Measurements from ENCODE around the gene PEA15. TPM values are rescaled to one million over a fixed set of nuclear protein-coding genes. Genes with fewer than 3 reads are reported as not detected.

Gene PEA15
- total RNA-seq, 3 donors from 2014 or later, result 69.8 to 128 (median 127) TPM

DNA sequence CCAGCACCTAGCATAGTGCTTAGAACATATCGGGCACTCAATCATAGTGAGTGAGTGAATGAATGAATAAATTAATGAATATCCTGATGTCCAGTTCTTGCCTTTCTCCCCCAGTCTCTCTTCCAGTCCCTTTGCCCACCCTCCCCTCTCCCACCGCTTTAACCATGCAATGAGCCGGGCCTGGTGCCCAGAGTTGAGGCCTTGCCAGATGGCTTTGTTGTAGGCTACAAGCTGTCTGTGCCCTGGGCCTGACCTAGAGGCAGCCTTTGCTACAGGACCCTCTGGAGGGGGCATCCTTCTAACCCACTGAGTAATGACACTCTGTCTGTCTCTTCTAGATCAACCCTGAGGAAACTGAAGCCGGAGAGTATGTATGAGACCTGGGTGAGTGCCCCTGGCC is 8.0 kb upstream of the PEA15 start:
- TF ChIP-seq POLR2A (IDR thresholded peaks at IDR 0.05), result no peak
- TF ChIP-seq POLR2AphosphoS5 (IDR thresholded peaks at IDR 0.05), result no peak
- TF ChIP-seq, protein P1, sequence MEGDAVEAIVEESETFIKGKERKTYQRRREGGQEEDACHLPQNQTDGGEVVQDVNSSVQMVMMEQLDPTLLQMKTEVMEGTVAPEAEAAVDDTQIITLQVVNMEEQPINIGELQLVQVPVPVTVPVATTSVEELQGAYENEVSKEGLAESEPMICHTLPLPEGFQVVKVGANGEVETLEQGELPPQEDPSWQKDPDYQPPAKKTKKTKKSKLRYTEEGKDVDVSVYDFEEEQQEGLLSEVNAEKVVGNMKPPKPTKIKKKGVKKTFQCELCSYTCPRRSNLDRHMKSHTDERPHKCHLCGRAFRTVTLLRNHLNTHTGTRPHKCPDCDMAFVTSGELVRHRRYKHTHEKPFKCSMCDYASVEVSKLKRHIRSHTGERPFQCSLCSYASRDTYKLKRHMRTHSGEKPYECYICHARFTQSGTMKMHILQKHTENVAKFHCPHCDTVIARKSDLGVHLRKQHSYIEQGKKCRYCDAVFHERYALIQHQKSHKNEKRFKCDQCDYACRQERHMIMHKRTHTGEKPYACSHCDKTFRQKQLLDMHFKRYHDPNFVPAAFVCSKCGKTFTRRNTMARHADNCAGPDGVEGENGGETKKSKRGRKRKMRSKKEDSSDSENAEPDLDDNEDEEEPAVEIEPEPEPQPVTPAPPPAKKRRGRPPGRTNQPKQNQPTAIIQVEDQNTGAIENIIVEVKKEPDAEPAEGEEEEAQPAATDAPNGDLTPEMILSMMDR (IDR thresholded peaks at IDR 0.05), result no peak
- intact Hi-C loops (cut with DNase I; ENCODE audit: low total_unique reads), result loop anchor here (10.0 kb wide), 1 partner anchor 262 kb away; no protein-coding TSS in a partner anchor
- Histone ChIP-seq H3K36me3 (no peaks in the 10 kb centered on the region), H3K4me1 (peaks cover 0 to 6% of the 10 kb centered on the region in 2 donors), H3K27ac (no peak overlapping the region), H3K27me3 (no peaks in the 10 kb centered on the region), H3K9me3 (no peaks in the 10 kb centered on the region), H3K4me3 (no peak overlapping the region)
- no peak for DNase-seq (ENCODE audit: low spot score in 2 of 2)

DNA sequence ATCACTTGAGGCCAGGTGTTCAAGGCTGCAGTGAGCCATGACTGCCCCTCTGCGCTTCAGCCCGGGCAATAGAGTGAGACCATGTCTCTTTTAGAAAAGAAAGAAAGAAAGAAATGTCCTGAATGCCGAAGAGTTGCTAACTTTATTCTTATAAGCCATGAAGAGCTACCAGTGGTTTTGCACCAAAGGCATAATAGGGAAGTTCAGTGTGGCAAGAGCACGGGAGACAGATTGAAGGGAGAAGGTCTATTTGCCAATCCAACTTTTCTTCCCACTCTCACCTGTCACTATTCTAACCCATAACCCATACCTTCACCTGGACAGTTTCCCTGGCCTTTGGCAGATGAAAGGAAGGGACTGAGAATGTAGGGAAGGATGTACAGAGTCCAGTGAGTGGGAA is 4.4 kb upstream of the PEA15 start:
- intact Hi-C loops (cut with DNase I; ENCODE audit: low total_unique reads), result no loop called here
- no peak for TF ChIP-seq POLR2A (IDR thresholded peaks at IDR 0.05)
- TF ChIP-seq, protein P1 (IDR thresholded peaks at IDR 0.05), result no peak
- H3K27ac ChIP-seq, result no peak overlapping the region

DNA sequence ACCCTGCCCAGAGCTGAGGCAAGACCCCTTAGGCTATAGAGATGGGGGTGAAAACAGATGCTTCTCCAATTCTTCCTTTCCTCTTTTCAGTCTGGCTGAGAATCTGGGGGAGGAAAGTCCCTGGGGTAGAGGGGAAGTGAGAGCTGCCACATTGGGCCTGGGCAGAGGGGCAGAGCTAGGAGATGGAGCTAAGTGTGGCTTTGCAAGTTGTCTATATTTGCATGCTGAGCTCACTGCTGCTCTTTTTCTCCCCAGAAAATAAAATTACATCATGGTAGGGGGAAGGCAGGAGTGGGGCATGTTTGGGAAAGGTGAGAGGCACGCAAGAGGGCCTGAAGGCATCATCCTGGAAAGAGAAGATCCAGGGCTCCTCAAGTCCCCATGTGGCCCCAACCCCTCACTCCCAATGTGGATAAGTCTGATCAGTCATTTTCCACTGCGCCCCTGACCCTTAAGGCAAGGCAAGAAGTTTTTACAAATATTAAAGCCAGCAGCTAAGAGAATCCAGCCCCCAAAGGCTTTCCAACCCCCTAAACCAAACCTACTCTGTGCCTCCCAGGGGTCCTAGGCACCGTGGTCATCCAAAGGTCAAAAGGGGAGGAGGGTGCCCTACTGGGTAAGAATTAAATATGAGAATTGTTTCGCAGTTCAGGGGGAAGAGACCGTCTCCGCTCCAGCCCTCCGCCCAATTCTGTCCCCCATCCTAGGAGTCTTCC is 500 bp upstream of the PEA15 start:
- no peak for DNase-seq (ENCODE audit: low spot score in 2 of 2)
- H3K4me1 ChIP-seq, result peaks cover 10 to 22% of the 10 kb centered on the region in 2 donors
- TF ChIP-seq POLR2A (IDR thresholded peaks at IDR 0.05), result no peak
- no peak for TF ChIP-seq POLR2AphosphoS5 (IDR thresholded peaks at IDR 0.05)
- TF ChIP-seq, protein P1 (IDR thresholded peaks at IDR 0.05), result no peak
- intact Hi-C loops (cut with DNase I; ENCODE audit: low total_unique reads), result no loop called here
- peak overlapping the region; percentile 95 to 96 for H3K27ac ChIP-seq
- no peaks in the 10 kb centered on the region for H3K9me3 ChIP-seq
- no peaks in the 10 kb centered on the region for H3K27me3 ChIP-seq
- H3K4me3 ChIP-seq, result peak overlapping the region; percentile 88 to 96 (median 95)
- no peaks in the 10 kb centered on the region for H3K36me3 ChIP-seq

More for the DNA sequence above, 4.4 kb upstream of the PEA15 start:
- Histone ChIP-seq H3K36me3 (no peaks in the 10 kb centered on the region), H3K4me3 (no peak overlapping the region), H3K4me1 (peaks cover 5 to 6% of the 10 kb centered on the region in 2 donors), H3K9me3 (no peaks in the 10 kb centered on the region), H3K27me3 (no peaks in the 10 kb centered on the region)
- DNase-seq (ENCODE audit: low spot score in 2 of 2), result no peak

DNA sequence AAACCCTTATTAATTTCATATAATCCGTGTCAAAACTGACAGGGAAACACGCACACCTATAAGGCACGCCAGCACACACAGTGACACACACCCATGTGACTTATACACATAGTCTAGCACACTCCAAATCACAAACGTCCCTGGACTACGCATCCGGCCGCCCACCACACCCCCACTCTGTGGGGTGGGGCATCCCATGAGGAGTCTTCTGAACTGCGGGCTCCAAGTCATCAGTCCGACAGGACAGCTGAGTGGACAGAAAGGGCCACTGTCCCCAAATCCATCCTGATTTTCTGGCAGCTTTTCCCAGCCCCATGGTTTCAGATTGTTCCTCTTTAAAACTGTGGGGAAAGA is 829 bp downstream of the PEA15 start:
- H3K36me3 ChIP-seq, result no peaks in the 10 kb centered on the region
- intact Hi-C loops (cut with DNase I; ENCODE audit: low total_unique reads), result no loop called here
- no peaks in the 10 kb centered on the region for H3K9me3 ChIP-seq
- H3K4me1 ChIP-seq, result peaks cover 14 to 26% of the 10 kb centered on the region in 2 donors
- no peaks in the 10 kb centered on the region for H3K27me3 ChIP-seq
- peak overlapping the region; percentile 88 to 96 (median 95) for H3K4me3 ChIP-seq
- TF ChIP-seq, protein P1 (IDR thresholded peaks at IDR 0.05), result no peak
- TF ChIP-seq POLR2AphosphoS5 (IDR thresholded peaks at IDR 0.05), result peak in 1 of 3 donors; percentile 22
- TF ChIP-seq POLR2A (IDR thresholded peaks at IDR 0.05), result no peak
- peak in 1 of 2 donors; percentile 40 for DNase-seq (ENCODE audit: low spot score in 2 of 2)
- H3K27ac ChIP-seq, result peak overlapping the region; percentile 95 to 96

DNA sequence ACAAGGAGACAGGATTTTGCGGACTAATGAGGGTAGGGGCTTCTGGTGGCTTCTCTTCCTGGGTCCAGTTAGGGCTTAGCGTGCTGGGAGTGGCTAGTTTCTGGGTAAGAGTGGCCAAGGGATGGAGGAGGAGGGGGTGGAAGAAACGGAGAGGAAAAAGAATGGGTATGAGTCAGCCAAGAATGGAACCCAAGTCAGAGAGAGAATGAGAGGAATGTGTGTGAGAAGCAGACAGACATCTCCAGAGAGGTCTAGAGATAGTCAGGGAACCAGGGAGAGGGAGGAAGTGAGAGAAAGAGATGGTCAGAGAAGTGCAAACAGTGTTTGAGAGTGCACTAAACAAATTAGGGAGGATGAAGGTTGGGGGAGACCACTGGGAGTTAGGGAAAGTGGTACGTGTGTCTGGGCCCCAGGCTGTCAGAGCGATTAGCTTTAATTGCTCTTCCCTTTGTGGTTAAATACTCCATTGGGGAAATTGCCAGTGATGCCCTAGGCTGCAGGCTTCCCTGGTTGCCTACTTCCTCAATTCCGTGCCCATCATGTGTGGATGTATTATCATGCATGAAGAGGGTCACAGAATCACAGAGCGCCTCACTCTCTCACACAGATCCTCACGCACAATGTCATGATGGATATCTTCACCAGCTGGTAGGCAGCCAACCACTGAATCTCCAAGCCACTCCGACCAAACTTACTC is 1.4 kb downstream of the PEA15 start:
- Histone ChIP-seq H3K9me3 (no peaks in the 10 kb centered on the region), H3K4me3 (peak overlapping the region; percentile 88 to 96 (median 95)), H3K4me1 (peaks cover 14 to 26% of the 10 kb centered on the region in 2 donors), H3K27ac (peak overlapping the region; percentile 95 to 96), H3K36me3 (no peaks in the 10 kb centered on the region), H3K27me3 (no peaks in the 10 kb centered on the region)
- DNase-seq (ENCODE audit: low spot score in 2 of 2), result peak in 1 of 2 donors; percentile 38
- TF ChIP-seq, protein P1 (IDR thresholded peaks at IDR 0.05), result no peak
- intact Hi-C loops (cut with DNase I; ENCODE audit: low total_unique reads), result no loop called here

Measured in breast epithelium (tissue), 4 donors.